Left lobe of liver (tissue), 2 donors: ENCODE results near the gene ATAD1. TPM values are rescaled to one million over a fixed set of nuclear protein-coding genes. Genes with fewer than 3 reads are reported as not detected.
"Not testable (repeated sequence)": the region's sequence is repeated elsewhere in the genome, so short reads cannot be mapped to it uniquely, and the experiment has no call there.

ENCODE experiments used
- ATAC-seq: fragments of 200-7000 bp; cut with Tn5 transposase; one replicate; pipeline ENCODE4 v1.9.1; 2020; ENCODE audit warnings: mild to moderate bottlenecking, moderate library complexity
- DNase-seq: peaks from one replicate; pipeline ENCODE4 v3.0.0-alpha.2; 2020; ENCODE audit warnings: low spot score
- total RNA-seq: library from RNA; stranded (reverse); gene quantifications from one replicate; pipeline ENCODE4 v1.2.1, GENCODE V29; 2021
- donor health status: DM: no; HTN: no; CAD: no; lungs with moderate emphysema.
- donor health status: DM: no; HTN: yes; CAD: no.

The ATAD1 gene
- total RNA-seq, 1 donor from 2014 or later = 20.6 TPM

DNA sequence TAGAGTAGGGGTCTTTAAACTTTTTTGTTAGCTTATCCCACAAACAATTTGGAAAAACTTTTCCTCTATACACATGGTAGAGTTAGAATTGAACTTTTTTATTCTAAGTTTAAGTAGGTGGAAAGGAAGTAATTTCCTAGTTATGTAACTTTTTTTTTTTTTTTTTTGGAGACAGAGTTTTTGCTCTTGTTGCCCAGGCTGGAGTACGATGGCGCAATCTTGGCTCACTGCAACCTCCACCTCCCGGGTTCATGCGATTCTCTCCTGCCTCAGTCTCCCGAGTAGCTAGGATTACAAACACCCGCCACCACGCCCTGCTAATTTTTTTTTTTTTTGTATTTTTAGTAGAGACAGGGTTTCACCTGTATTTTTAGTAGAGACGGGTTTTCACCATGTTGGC lies 28.7 kb upstream of the ATAD1 start:
- DNase-seq = peak; percentile 68
- ATAC-seq = peak; percentile 21

DNA sequence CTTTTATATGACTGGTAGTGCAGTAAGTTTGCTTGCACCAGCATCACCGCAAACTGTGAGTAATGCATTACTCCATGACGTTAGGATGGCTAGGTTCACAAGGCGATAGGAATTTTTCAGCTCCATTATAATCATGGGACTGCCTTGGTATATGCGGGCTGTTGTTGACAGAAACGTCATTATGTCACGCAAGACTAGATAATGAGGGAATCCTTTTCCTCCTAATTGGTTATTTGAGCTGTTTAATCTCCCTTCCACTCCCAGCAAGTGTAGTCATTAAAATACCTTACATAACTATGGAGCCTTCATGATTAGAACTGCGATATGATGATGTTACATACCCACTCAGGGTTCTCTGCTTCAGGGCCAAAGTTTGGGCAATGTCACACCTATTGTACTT lies 28.0 kb upstream of the ATAD1 start:
- DNase-seq (no peak), ATAC-seq (no peak)

DNA sequence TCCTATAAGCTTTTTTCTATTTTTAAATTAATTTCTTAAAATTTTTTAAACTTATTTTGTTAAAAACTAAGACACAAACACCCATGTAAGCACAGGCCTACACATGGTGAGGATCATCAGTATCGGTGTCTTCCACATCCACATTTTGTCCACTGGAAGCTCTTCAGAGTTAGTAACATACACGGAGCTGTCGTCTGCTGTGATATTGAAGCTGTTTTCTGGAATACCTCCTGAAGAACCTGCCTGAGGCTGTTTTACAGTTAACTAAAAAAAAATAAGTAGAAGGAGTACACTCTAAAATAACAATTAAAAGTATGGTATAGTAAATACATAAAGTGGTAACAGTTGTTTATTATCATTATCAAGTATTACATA lies 27.6 kb upstream of the ATAD1 start:
- ATAC-seq (no peak), DNase-seq (no peak)

DNA sequence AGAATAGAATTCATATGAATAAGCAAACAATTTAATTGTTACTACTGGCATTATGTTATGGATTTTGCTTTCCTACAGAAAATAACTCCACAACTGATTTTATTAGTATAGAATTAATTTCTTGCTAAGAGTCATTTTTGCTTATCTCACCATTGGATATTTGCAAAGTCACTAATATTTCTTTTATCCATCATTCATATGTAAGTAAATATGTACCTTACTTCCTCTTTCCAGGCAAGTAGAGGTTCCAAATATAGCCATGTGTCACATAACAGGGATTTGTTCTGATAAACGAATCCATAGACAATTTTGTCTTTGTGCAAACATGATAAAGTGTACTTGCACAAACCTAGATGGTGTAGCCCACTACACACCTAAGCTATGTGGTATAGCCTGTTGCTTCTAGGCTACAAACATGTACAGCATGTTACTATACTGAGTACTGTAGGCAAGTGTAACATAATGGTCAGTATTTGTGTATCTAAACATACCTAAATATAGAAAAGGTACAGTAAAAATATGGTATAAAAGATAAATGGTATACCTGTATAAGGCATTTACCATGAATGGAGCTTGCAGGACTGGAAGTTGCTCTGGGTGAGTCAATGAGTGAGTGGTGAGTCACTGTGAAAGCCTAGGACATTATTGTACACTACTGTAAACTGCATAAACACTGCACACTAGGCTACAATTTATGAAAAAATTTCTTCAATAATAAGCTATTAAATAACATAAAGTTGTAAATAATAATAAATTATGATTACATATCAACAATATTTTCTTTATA lies 27.0 kb upstream of the ATAD1 start:
- DNase-seq (no peak), ATAC-seq (no peak)

DNA sequence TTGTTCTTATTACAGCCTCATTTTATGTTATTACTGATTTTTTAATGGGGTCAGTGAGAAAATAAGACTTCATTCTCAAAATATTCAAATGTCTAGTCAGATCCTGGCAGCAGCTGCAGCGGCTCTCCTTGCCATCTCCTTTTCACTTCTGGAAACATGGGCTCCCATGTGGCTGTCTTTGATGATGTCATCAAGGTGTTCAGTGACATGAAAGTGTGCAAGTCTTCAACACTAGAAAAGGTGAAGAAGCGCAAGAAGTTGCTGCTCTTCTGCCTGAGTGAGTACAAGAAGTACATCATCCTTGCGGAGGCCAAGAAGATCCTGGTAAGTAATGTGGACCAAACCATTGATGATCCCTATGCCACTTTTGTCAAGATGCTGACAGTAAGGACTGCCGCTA lies 25.7 kb upstream of the ATAD1 start:
- DNase-seq (no peak), ATAC-seq (no peak)

DNA sequence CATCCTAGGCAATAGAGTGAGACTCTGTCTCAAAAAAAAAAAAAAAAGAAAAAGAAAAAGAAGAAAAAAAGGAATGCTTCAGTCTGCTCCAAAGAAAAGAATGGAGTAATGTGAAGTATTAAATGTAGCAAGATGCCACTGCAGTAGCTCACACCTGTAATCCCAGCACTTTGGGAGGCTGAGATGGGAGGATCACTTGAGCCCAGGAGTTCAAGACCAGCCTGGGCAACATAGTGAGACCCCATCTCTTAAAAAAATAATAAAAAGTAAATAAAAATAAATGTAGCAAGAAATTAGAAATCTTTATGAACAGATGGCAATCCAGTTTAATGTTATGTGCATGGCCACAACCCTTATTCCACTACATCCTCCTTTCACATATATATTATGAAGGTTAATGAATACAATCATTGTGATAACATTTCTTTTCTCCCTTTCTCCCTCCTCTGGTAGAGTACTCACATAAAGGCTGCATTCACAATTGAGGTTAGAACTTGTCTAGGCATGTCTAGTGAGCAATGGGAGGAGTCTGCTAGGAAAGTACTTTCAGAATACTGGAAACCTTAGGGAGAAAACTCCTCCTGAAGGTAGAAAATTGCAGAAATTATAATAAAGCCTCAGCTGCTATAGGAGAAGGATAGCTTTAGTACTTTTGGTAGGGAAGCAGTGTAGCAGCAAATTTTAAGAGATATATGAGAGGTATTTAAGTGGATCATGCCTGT lies 24.9 kb upstream of the ATAD1 start:
- no peak for ATAC-seq
- no peak for DNase-seq

DNA sequence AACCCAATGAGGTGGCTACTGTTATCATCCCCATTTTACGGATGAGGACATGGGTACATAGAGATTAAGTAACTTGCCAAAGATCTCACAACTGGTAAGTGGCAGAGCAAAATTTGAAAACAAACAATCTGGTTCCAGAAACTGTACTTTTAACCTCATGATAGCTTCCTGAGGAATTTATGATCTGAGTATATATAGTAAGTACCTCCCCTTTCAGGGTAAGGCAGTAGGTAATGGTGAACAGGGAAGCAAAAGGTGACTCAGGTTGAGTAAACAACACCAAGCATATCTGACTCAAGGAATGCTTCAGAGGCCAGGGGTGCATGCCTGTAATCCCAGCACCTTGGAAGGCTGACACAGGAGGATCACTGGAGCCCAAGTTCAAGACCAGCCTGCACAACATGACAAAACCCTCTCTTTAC lies 24.2 kb upstream of the ATAD1 start:
- ATAC-seq (no peak), DNase-seq (no peak)

DNA sequence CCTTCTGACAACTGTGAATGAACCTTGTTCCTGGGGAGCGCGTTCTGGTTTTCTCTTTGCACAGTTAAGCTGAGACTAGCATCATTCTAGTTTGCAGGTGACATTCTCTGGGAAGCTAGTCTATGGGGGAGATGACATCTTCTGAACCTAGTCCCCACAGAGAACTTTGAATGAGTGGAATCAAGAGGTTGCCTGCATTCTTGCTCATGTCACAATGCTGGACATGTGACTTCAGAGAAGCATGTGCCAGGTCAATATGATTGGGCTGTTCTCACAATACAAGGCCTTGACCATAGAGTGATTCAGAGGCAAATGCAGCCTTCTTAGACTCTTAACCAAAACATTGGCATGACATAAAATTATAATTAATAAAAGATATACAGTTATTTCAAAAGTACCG lies 23.2 kb upstream of the ATAD1 start:
- ATAC-seq = no peak

DNA sequence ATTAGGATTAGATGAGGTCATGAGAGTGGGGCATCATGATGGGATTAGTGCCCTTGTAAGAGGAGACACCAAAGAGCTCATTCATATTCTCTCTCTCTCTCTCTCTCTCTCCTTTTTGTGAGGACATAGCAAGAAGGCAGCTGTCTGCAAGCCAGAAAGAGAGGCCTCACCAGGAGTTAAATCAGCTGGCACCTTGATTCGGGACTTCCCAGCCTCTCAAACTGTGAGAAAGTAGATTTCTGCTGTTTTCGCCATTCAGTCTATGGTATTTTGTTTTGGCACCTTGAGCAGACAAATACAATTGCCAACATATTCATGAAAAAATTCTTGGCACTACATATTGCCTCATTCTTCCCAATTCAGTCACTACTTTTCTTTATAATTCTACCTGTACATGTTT lies 20.6 kb upstream of the ATAD1 start:
- ATAC-seq (no peak), DNase-seq (no peak)

More for the DNA sequence above, 23.2 kb upstream of the ATAD1 start:
- no peak for DNase-seq

DNA sequence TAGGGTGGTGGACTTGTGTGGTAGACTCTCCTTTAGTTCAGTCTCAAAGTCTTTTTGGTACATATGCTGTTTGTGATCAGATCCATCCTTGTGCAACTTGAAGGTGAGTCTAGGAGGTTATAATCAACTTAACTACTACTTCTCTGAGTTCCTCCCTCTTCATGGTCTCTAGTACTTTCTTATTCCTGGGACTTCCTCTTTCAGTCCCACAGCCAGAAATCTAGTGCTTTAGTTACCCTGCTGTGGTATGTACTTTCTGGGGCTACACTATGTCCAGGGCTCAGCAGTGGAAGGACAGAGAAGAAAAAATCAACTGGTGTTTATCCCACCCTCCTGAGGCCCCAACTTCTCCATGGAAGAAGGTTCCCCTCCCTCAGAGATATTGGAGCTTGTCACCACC lies 19.4 kb upstream of the ATAD1 start:
- DNase-seq = no peak
- ATAC-seq = no peak

DNA sequence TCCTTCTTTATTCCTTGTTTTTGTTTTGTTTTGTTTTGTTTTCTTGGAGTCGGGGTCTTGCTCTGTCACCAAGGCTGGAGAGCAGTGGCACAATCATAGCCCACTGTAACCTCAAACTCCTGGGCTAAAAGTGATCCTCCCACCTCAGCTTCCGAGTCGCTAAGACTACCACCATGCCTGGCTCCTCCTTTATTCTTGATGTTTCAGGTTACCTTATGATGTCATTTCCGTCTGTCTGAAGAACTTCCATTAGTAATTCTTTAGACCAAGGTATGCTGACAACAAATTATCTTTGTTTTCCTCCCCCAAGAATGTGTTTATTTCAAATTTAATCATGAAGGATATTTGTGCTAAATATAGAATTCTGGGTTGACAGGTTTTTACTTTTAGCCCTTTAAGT lies 18.1 kb upstream of the ATAD1 start:
- ATAC-seq (no peak), DNase-seq (no peak)

DNA sequence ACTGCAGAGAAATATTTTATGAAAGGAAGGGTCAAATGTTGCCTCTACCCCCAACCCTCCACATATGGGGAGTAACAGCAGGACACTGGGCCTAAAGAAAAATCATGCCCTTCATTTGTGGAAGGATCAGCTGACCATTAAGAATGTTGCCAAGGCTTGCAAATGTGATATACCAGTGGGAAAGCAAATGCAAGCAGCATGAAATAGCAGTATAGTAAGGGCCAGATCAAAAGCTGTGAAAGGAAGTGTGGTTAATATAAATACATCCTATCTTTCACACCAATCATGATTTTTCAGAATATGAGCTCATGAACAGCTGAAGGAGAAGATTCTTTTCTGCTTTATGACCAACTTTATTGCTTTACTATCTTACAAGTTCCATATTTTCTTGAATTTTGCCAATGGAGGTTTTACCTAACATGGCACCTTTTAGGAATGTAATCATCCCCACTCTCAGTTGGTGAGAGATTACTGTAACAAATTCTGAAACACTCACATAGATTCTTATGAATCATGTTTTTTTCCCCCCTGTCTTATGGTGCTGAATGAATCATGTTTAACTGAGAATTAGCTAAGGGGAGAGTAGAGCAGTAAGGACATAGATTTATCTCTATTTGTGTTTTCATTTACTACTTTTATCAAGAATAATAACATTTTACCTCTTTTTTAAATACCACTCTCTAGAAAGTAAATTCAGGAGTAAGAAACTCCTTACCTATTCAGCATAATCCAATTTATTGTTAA lies 12.1 kb upstream of the ATAD1 start:
- no peak for ATAC-seq
- no peak for DNase-seq

DNA sequence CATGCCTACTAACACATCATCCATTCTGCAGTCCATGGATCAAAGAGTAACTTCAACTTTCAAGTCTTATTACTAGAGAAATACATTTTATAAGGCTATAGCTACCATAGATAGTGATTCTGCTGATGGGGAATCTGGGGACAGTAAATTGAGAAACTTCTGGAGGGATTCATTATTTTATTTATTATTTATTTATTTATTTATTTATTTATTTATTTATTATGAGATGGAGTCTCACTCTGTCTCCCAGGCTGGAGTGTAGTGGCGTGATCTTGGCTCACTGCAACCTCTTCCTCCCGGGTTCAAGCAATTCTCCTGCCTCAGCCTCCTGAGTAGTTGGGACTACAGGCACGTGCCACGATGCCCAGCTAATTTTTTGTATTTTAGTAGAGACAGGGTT lies 11.0 kb upstream of the ATAD1 start:
- DNase-seq, ATAC-seq: not testable (repeated sequence)

DNA sequence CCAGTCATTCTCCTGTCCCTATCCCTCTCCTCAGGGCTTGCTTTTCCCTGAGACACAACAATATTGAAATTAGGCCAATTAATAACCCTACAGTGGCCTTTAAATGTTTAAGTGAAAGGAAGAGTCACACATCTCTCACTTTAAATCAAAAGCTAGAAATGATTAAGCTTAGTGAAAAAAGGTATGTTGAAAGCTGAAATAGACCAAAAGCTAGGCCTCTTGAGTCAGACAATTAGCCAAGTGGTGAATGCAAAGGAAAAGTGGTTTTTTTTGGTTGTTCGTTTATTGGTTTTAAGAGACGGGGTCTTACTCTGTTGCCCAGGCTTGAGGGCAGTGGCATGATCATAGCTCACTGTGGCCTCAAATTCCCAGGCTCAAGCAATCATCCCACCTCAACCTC lies 9.7 kb upstream of the ATAD1 start:
- DNase-seq (no peak), ATAC-seq (no peak)

DNA sequence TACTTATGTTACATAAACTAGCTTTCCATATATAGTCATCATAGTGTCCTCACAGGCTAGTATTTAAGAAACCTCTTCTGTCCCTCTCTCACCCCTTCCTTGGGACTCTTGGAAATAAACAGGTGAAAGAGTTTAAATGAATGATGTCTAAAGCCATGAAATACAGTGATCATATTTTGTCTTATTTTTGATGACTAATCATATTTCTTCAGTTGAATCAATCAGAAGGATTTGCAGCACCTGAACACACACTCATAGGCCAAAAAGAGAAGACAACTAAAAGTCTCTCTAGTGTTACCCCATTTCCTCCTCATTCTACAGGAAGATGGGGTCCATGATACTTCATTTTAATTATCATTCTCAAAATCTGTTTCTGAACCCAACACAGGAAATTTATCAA lies 8.6 kb upstream of the ATAD1 start:
- ATAC-seq (no peak), DNase-seq (no peak)

DNA sequence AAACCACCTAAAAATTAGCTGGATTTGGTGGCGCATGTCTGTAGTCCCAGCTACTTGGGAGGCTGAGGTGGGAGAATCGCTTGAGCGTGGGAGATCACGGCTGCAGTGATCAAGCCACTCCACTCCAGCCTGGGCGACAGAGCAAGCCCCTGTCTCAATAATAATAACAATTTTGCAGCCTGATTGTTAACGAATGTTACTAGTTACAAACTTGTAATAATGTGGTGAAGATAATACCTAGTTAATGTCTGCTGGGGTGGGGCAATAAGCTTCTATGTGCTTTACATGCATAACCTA lies 1.2 kb upstream of the ATAD1 start:
- no peak for ATAC-seq

DNA sequence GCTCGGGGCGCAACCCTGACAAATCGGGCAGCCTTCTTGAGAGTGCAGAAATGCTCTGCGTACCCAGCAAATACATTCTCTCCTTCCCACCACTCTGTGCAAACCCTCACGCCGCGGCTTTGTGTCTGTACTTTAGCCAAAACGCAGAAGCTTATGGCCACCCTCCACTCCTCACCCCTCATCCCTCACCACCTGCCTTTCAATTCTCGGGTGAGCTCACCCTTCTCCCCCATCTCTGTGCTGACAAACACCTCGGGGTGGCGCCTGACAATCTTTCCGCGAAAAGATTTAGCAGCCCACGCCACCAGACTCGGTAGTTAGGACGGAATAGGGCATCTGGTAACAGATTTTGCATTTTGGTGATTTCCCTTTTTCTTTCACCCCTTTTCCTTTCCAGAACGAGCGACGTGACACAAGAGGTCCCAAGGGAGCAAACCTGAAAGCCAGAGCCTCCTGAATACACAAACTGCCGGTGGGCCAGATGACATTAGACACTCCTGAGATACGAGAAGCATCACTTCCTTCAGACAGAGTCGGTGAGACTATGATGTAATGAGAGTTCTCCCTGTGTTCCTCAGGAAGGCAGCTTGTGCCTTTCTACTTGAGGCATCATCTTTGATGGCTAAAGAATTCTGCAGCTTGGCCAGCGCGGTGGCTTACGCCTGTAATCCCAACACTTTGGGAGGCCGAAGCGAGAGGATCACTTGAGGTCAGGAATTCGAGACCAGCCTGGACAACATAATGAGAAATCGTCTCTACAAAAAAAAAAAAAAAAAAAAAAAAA lies 671 bp upstream of the ATAD1 start:
- DNase-seq = no peak
- peak; percentile 65 for ATAC-seq

More for the DNA sequence above, 1.2 kb upstream of the ATAD1 start:
- DNase-seq = no peak

DNA sequence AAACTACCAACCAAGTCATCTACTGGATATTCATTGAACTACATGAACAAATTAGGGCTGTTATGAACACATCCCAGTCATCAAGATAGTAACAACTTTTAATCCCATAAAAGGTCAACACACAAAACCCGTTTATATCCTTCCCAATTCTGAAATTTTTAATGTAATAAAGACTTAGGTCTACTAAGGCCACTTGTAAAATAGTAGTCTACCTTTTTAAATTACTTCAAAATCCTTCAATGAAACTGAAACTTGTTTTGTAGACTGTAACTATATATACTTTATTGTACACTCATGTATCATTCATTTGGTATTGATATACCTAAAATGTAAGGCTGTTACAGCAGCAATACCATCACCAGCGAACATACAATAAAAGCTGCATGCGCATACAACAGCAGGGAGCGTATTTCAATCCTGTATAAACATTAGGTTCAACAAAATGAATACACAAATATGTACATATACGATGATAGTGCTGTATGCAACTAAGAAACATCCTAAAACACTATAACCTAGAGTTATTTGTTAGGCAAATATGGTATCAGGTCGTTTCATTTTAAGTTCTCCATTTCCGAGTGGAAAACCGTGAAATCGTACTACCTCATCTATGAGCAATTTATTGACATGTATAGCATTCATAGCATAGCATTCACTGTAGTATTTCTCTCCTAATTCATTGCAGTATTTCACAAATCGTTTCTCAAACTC lies 973 bp downstream of the ATAD1 start:
- ATAC-seq (no peak), DNase-seq (no peak)

DNA sequence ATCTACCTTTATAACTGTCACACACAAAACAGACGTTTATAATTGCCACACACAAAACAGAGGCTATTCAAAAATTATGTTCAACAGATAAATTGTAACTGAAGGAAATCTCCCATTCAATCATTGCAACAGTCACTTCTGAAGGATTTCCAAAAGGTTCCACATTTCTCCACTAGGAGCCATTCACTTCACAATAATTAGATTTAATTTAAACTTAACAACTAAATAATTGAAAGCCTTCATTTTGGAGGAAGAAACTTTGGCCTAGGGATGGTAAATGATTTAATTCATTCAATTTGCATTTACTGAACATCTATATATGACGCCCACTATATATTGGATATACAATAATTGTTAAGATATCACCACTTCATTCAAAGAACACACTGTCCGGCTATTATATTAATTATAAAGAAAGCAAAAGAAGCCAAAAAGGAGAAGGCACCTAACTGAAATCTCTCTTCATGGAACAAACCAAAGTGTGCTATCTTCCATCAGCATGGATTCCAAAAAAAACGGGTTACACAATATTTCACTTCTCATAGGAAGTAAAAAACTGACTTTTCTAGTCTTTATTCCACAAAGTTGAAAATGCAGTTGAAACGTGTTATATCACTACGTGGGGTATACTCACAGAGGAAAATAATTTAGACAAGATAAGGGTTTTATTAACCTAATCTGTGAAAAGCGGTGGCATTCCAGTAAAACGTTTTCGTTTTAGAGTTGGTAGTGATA lies 1.7 kb downstream of the ATAD1 start:
- DNase-seq (no peak), ATAC-seq (no peak)
